B cell (primary cell): ENCODE results near the gene LRRC43. TPM values are rescaled to one million over a fixed set of nuclear protein-coding genes. Genes with fewer than 3 reads are reported as not detected.

Source experiments
- ATAC-seq: fragments of 200-7000 bp; cut with Tn5 transposase; one replicate; pipeline ENCODE4 v1.10.0; 2021; ENCODE audit warnings: low read depth, mild to moderate bottlenecking, moderate number of reproducible peaks, moderate library complexity
- CTCF ChIA-PET: fragments of 350-600 bp; sonication (Branson Sonifier 250); formaldehyde crosslinking; loops from one replicate; lab custom pipeline; 2021; ENCODE audit warnings: antibody characterized with exemption, inconsistent platforms; lab: Charles Lee
- POLR2A ChIA-PET: fragments of 350-600 bp; sonication (Branson Sonifier 250); formaldehyde crosslinking; loops from one replicate; lab custom pipeline; 2021; ENCODE audit warnings: antibody characterized with exemption; lab: Charles Lee
- DNase-seq: peaks from one replicate; pipeline ENCODE4 v3.0.0; 2013
- H2AFZ ChIP-seq: 2 replicates; pipeline ENCODE4 v1.6.1; 2012; ENCODE audit warnings: mild to moderate bottlenecking, low read depth, low read length; ENCODE audit not compliant: insufficient read depth, poor library complexity, severe bottlenecking
- H3K27ac ChIP-seq, 2 donors: 1 replicate in 1 of 2; 2 replicates in 1 of 2; pipeline ENCODE4 v1.5.1; 2012 to 2013; ENCODE audit warnings: low read length in 2 of 2, mild to moderate bottlenecking in 2 of 2, moderate library complexity in 1 of 2
- H3K27me3 ChIP-seq, 4 experiments: fragments of 200-600 bp in 1 of 4; sonication (generic) in 1 of 4; replicated peaks in 1 of 4; 1 replicate in 2 of 4; 2 replicates in 2 of 4; pipeline versions ENCODE4 v1.6.1 to v1.7.0; 2013 to 2016; ENCODE audit warnings: low read length in 3 of 4, mild to moderate bottlenecking in 2 of 4, mixed read lengths in 1 of 4, moderate library complexity in 1 of 4; ENCODE audit not compliant: insufficient read depth in 4 of 4, control insufficient read depth in 3 of 4; ENCODE audit errors: control extremely low read depth in 1 of 4
- H3K36me3 ChIP-seq, 2 experiments: replicated peaks in 1 of 2; 1 replicate in 1 of 2; 2 replicates in 1 of 2; pipeline versions ENCODE4 v1.6.1 to v1.7.1; 2013; ENCODE audit warnings: low read length in 1 of 2; ENCODE audit not compliant: insufficient read depth in 2 of 2, control insufficient read depth in 1 of 2; ENCODE audit errors: control extremely low read depth in 1 of 2, extremely low read depth in 1 of 2
- H3K4me1 ChIP-seq, 2 donors: fragments of 200-600 bp in 1 of 2; sonication (generic) in 1 of 2; 1 replicate in 1 of 2; 2 replicates in 1 of 2; pipeline versions ENCODE4 v1.5.1 to v1.6.1; 2013 to 2017; ENCODE audit warnings: low read length in 2 of 2; ENCODE audit not compliant: control insufficient read depth in 2 of 2, insufficient read depth in 2 of 2
- H3K4me2 ChIP-seq: replicated peaks from 2 replicates; pipeline ENCODE3; 2012; ENCODE audit warnings: mild to moderate bottlenecking, low read depth, low read length; ENCODE audit not compliant: poor library complexity, severe bottlenecking
- H3K4me3 ChIP-seq, 5 experiments: fragments of 200-600 bp in 1 of 5; sonication (generic) in 1 of 5; 1 replicate in 3 of 5; 2 replicates in 2 of 5; pipeline versions ENCODE4 v1.5.1 to v1.7.0; 2011 to 2016; ENCODE audit warnings: low read length in 4 of 5, mild to moderate bottlenecking in 4 of 5, low read depth in 2 of 5, control low read depth in 1 of 5, moderate library complexity in 1 of 5; ENCODE audit not compliant: insufficient read depth in 1 of 5; ENCODE audit errors: control extremely low read depth in 1 of 5, extremely low read depth in 1 of 5
- H3K79me2 ChIP-seq: fragments of 200-600 bp; sonication (generic); one replicate; pipeline ENCODE4 v1.6.0; 2016; ENCODE audit warnings: low read length; ENCODE audit not compliant: control insufficient read depth, insufficient read depth
- H3K9ac ChIP-seq: fragments of 200-600 bp; sonication (generic); 2 replicates; pipeline ENCODE4 v1.6.1; 2017; ENCODE audit warnings: mild to moderate bottlenecking, low read length, moderate library complexity
- H3K9me3 ChIP-seq, 3 donors: one replicate each; pipeline versions ENCODE4 v1.6.1 to v1.7.1; 2013; ENCODE audit warnings: low read length in 2 of 3; ENCODE audit not compliant: control insufficient read depth in 2 of 3, insufficient read depth in 1 of 3; ENCODE audit errors: control extremely low read depth in 1 of 3
- H4K20me1 ChIP-seq: 2 replicates; pipeline ENCODE4 v1.6.0; 2012; ENCODE audit warnings: mild to moderate bottlenecking, low read length; ENCODE audit not compliant: insufficient read depth, control insufficient read depth, poor library complexity, severe bottlenecking
- H3K27ac Mint-ChIP-seq: one replicate; pipeline ENCODE4 v1.8.0; 2021; ENCODE audit warnings: mixed read lengths
- H3K27me3 Mint-ChIP-seq: one replicate; pipeline ENCODE4 v1.8.0; 2021; ENCODE audit warnings: mixed read lengths
- H3K4me1 Mint-ChIP-seq: one replicate; pipeline ENCODE4 v1.8.0; 2021; ENCODE audit warnings: mixed read lengths
- H3K4me3 Mint-ChIP-seq: one replicate; pipeline ENCODE4 v1.8.0; 2021; ENCODE audit warnings: mixed read lengths
- H3K9me3 Mint-ChIP-seq: one replicate; pipeline ENCODE4 v1.8.0; 2022; ENCODE audit warnings: mixed read lengths; ENCODE audit not compliant: insufficient read depth
- CTCF ChIP-seq: fragments of 200-600 bp; IDR thresholded peaks from one replicate; pipeline ENCODE4 v1.8.0; 2022; ENCODE audit warnings: antibody characterized with exemption, mild to moderate bottlenecking
- EZH2 ChIP-seq: IDR thresholded peaks from 2 replicates; pipeline ENCODE4 v1.6.1; 2012; ENCODE audit warnings: borderline replicate concordance, low read depth, mild to moderate bottlenecking, moderate library complexity, low read length; ENCODE audit not compliant: insufficient read depth, poor library complexity, severe bottlenecking
- whole genome bisulfite sequencing: methylation state at CpG from one replicate; pipeline ENCODE4 v1.1.5; 2013; ENCODE audit warnings: missing lambda C conversion rate; ENCODE audit not compliant: insufficient coverage; 5-methylcytosine and 5-hydroxymethylcytosine counted together
- intact Hi-C: fragments of 100-400 bp; cut with micrococcal nuclease; formaldehyde crosslinking; loops from one replicate; pipeline ENCODE4 v1.10.0; 2022
- polyA plus RNA-seq: library from polyadenylated mRNA; depleted of rRNA; stranded (reverse); fragments of >200 nt; gene quantifications from 2 replicates; pipeline ENCODE4 v1.2.3, GENCODE V29; 2012
- total RNA-seq, 2 donors: library from RNA; stranded (reverse); fragments of 120-200 nt in 1 of 2; gene quantifications; 1 replicate in 1 of 2; 2 replicates in 1 of 2; pipeline versions ENCODE4 v1.2.3 to v1.2.4, GENCODE V29; 2013 to 2022

Gene LRRC43
- total and polyA plus RNA-seq, 2 donors (not counting 1 experiment from before 2014, with no cell fraction given): not detected

DNA sequence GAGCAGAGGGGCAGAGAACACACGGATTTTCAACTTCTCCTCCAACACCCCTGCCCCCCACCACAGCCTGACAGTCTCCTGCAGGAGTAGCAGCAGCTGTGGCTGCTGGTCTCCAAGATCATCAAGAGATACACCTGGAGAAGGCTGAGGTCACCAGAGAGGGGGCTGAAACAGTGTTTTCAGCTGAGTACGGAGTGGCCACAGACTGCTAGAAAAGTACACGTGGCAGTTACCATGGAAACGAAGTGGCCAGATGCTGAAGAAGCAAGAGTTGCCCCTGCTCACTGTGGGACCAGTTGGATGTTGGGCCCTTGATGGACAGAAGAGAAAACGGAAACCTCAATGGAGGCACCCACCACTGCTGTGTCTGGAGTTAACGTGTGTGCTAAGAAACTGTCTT lies 47.9 kb downstream of the LRRC43 start:
- Histone ChIP-seq H4K20me1 (peaks cover 8% of the 10 kb centered on the region), H3K4me3 (no peak overlapping the region), H3K27me3 (no peaks in the 10 kb centered on the region), H3K27ac (no peak overlapping the region), H3K9me3 (no peaks in the 10 kb centered on the region), H3K9ac (no peak overlapping the region), H3K4me2 (no peak overlapping the region), H3K4me1 (peaks cover 6 to 8% of the 10 kb centered on the region in 2 donors), H3K36me3 (peaks cover 0 to 51% of the 10 kb centered on the region in 2 experiments), H2AFZ (no peak overlapping the region), H3K79me2 (no peaks in the 10 kb centered on the region)
- H3K4me3 Mint-ChIP-seq: no peak overlapping the region
- intact Hi-C loops: no loop called here
- no peak for TF ChIP-seq EZH2
- TF ChIP-seq CTCF: no peak
- no peak for DNase-seq
- H3K27me3 Mint-ChIP-seq: no peaks in the 10 kb centered on the region
- H3K27ac Mint-ChIP-seq: no peak overlapping the region
- H3K4me1 Mint-ChIP-seq: peaks cover 16% of the 10 kb centered on the region
- CTCF ChIA-PET: no interaction called here
- H3K9me3 Mint-ChIP-seq: no peaks in the 10 kb centered on the region
- WGBS: 67% methylated on average over 5 of the region's 6 CpGs
- POLR2A ChIA-PET: interaction anchor here (0.5 to 0.6 kb wide), 2 partner anchors 829 to 1967 kb away, joined by 4 to 8 read pairs; no protein-coding TSS in a partner anchor
- no peak for ATAC-seq

DNA sequence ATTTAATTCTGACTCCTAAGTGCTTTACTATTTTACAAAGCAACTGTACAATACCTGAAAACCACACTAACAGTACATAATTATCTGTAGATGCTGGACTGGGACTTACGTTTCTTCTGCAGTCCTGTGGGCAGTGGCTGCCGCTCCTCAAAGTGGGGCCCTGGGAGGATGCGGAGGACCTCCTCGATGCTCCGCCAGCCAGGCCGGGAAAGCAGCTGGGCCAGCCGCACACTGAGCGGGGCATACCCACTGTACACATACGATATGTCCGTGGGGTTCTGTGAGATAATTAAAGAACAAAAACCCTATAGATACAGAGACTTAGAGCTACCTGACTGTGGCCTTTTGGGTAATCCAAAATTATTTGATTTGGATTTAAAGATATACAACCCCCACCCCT lies 49.8 kb downstream of the LRRC43 start:
- Histone ChIP-seq H3K27ac (no peak overlapping the region), H3K9ac (no peak overlapping the region), H3K4me3 (no peak overlapping the region), H4K20me1 (peaks cover under 1% of the 10 kb centered on the region), H3K27me3 (no peaks in the 10 kb centered on the region), H3K9me3 (no peaks in the 10 kb centered on the region), H3K79me2 (no peaks in the 10 kb centered on the region), H2AFZ (no peak overlapping the region), H3K4me2 (no peak overlapping the region), H3K36me3 (peaks cover 2 to 62% of the 10 kb centered on the region in 2 experiments), H3K4me1 (no peaks in the 10 kb centered on the region)
- no peak for ATAC-seq
- no peak for DNase-seq
- H3K4me1 Mint-ChIP-seq: peaks cover 2% of the 10 kb centered on the region
- WGBS: 100% methylated on average over 3 of the region's 10 CpGs
- H3K9me3 Mint-ChIP-seq: no peaks in the 10 kb centered on the region
- intact Hi-C loops: no loop called here
- TF ChIP-seq CTCF (no peak), EZH2 (no peak)
- CTCF ChIA-PET: interaction anchor here (0.7 kb wide), 1 partner anchor 1014 kb away, joined by 3 read pairs; no protein-coding TSS in a partner anchor
- H3K27ac Mint-ChIP-seq: no peak overlapping the region
- H3K4me3 Mint-ChIP-seq: no peak overlapping the region
- POLR2A ChIA-PET: no interaction called here
- no peaks in the 10 kb centered on the region for H3K27me3 Mint-ChIP-seq
